ENCODE data around the gene RHBDD3.

RHBDD3 gene

DNA sequence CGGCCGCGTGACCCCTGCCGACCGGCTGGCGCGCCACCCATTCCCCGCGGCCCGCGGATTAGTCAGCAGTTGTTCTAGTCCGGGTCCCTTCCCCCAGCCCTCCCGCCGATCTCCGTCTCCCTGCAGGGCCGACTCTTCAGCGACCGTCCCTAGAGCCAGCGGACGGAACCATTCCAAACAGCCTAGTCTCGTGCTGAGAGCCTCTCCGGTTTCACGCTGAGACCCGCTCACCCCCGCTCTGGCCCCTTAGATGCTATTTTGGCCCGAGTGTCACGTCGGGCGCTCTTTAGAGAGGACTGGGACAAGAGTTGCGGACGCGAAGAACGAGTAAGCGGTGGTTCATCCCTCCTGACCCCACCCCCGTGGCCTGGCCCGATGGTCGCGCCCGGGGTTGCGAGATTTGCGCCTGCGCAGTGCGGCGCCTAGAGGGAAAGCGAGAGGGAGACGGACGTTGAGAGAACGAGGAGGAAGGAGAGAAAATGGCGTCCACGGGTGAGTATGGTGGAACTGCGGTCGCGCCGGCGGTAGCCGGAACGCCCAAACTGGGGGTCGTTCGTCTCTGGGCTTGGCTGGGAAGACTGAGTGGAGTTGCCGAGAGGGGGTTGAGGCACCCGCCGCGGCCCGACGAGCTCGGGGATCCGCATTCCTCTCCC is at the start of gene RHBDD3, which contains the start of gene EWSR1:
TSS of gene RHBDD3 (minus strand) at position 124 of the 653 bp plus-strand sequence. CDS start 2,355 bp downstream, outside the sequence.
TSS of gene EWSR1 (plus strand) at position 411 of the 653 bp plus-strand sequence. CDS start at position 480, 69 bp downstream.
- DNase-seq (ENCODE audit: low spot score): peak; percentile 94

DNA sequence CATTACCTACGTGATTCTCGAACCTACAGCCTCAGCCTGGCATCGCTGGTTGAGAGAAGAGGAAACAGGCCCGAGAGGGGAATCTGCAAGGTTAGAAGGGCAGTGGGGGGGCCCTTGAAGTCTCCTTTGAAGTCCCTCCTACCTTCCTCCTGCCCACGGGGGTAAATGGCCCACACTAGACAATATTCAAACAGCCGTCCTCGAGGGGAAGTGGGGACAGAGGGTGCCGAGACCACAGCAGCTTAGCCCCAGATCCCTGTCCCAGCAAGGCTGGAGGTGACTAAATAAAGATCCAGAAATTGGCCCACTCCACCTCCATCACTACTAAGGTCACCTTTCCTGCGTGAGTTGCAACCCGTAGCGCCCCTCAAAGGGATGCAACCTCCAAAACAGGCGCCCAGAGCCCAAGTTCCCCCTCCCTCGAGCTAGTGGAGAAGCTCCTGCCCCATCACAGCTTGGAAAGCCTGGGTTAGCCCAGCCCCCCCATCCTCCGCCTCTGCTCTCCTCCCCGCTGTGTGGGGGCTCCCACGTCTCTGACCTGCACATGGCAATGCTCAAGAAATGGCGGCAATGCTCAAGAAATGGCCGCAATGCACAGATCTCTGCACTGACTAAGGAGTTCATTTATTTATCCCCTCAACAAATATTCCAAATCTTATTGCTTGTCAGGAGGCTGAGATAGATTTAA is 48.5 kb upstream of the RHBDD3 start:
- no peak for DNase-seq (ENCODE audit: low spot score)

DNA sequence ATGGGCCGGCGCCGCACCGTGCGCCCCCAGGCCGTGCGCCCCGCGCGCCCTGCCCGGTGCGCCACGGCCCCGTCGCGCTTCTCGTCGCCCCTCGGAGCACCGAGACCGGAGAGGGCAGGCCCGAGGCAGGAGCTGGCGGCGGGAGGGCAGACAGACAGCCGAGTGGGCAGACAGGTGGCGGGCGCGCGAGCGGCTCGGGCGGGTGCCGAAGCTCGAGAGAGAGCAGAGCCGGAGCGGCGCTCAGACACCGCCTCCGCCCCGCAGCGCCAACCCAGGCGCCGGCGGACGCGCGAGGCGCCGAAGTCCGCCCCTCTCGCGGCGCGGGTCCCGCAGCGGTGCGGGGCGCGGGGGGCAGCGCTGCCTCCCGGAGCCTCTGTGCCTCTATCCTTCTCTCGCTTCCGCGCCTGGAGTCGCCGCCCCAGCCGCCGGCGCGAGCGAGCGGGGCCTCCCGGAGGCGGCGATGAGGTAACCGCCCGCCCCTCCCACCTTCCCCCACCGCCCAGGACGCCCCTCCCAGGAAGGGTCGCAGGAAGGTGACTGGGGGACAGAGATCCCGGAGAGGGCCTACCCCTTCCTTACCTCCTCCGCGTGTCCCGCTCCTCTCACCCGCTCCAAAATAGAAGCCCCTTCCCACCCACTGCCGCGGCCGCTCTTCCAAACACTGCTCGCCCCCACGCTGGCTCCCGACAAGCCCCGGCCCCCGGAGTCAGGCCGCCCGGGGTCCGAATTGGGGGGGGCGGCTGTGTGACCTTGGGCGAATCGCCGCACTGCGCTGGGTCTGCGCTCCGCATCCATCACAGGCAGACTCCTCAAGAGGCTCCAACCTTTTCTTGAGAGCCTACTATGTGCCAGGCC is 47.7 kb upstream of the RHBDD3 start, which contains the start of gene RASL10A:
TSS of gene RASL10A (minus strand) at position 412 of the 855 bp plus-strand sequence. CDS start 451 bp downstream, outside the sequence.
- DNase-seq (ENCODE audit: low spot score): no peak

DNA sequence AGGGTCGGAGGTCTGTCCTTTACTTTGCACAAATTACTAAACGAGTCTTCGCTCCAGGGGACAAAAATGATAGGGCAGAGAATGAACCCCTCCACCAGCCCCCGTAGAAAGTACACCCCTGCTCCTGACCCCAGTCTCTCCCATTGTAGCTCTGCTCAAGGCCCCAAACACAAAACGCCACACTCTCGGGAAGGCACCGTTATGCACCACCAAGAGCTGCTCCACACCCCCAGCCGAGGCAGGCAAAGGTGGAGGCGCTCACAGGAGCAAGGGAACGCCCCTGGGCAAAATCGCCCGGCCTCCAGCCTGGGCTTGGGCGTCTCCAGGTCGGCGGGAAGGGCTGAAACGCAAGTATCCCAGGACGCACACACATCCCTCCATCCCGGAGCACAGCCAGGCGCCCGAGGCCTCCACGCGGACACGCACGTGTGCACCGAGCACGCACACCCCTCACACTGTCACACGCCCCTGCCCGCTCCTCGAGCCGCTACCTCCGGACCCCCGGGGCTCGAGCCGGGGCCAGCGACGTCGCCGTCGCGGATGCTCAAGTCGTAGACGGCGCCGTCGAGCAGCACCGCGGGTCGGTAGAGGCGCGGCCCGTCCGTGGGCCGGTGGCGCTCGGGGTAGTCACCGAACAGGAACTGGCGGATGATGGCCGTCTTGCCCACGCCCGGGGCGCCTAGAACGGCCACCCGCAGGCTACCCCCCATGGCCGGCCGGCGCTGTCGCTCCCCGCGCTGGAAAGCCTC is 46.9 kb upstream of the RHBDD3 start:
- DNase-seq (ENCODE audit: low spot score): no peak

DNA sequence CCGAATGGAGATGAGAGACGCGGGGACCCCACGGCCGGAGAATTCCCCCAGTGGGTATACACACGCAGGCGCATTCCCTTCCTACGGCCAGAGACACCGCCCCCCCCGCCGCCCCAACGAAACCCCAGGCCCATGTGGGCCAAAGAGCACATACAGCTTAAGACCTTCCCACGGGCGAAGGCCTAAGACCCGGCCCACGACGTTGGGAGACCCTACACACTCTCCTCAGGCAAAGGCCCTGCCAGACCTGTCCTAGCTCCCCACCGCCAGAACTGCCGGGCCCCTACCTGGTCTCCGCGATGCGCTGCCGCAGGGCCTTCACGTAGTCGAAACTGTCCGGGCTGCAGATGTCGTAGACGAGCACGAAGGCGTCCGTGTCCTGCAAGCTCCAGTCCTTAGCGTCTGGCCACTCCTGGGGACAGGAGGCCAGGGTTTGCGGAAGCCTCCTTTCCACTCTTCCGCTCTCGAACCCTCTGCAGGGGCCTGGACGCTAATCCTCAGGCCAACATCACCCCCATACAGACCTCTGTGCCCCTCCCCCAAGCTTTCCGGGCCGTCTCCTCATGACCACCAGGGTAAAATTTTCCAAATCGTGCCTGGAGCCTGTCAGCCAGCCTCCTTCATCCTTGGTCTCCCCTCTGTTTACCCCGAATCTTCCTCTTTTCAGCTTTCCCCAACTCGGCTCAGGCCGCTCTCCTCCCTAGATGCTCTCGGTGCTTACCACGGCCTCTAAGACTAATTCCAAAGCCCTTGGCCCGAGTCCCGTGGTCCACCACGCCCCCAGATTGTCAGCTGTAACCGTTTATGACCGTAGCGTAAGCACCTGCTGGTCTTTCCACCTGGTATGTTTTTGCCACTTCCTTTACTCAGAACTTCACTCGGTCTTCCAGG is 46.0 kb upstream of the RHBDD3 start:
- DNase-seq (ENCODE audit: low spot score): no peak

DNA sequence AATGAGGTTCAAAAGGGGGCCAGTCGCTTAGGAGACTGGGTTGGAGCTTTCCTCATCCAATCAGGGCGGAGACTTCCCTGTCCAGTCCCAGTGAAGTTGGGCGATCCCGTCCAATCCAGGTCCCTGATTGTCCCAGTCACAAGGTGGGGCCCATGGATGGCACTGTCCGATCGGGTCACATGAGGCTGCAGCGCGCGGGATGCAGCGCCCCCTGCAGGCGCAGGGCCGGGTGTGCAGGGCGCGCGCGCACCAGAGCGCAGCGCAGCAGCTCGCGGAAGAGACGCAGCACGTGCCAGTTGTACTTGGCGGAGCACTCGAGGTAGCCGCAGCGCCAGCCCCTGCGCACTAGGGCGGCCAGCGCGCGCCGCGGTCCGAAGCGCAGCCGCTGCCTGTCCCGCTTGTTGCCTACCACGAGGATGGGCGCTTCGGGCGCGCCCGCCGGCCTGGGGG is 45.4 kb upstream of the RHBDD3 start:
- peak; percentile 38 for DNase-seq (ENCODE audit: low spot score)

DNA sequence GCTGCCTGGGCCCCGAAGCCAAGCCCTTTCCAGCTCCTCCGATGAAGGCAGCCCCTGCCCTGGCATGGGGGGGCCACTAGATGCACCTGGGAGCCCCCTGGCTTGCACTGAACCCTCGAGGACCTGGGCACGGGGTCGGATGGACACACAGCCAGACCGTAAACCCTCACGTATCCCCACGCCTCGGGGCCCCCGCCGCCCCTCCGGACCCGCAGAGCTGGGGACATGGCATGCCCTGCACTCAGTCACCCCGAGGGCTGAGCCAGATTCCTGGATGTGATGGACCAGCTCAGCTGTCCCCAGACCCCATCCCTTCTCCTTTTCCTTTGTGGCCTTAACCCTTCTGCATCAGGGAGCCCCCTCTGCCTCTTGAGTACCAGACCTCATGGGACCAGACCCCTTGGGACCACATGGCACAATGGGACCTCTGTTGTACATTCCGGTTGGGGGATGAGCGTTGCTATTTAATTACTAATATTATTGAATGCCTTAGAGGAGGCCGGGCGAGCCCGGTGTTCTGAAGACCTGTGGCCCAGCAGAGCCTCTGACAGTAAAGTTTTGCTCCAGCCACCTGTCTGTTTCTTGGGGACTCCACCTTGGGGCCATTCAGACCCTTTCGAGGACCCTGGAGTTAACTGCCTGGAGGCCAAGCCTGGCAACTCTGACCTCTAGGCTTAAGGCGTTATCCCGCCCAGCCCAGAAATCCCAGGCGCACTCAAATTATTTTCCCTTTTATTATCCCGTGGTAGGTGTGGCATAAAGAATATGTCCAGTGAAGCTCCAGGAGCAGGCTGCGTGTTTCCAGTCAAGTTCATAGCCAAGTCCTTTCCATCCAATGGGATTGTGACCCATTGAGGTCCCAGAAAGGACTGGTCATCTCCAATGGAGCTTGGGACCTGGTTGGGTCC is 44.7 kb upstream of the RHBDD3 start:
- no peak for DNase-seq (ENCODE audit: low spot score)

DNA sequence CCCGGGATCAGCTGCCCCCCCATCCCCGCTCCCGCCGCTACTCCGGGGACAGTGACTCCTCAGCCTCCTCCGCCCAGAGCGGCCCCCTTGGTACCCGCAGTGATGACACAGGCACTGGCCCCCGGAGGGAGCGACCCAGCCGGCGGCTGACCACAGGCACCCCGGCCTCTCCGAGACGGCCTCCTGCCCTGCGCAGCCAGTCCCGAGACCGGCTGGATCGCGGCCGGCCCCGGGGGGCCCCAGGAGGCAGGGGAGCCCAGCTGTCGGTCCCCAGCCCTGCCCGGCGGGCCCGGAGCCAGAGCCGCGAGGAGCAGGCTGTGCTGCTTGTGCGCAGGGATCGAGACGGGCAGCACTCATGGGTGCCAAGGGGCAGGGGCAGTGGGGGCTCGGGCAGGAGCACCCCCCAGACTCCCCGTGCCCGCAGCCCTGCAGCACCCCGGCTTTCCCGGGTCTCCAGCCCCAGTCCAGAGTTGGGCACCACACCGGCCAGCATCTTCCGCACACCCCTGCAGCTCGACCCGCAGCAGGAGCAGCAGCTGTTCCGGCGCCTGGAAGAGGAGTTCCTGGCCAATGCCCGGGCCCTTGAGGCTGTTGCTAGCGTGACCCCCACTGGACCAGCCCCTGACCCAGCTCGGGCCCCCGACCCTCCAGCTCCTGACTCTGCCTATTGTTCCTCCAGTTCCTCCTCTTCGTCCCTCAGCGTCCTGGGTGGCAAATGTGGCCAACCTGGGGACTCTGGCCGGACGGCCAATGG is 43.9 kb upstream of the RHBDD3 start:
- DNase-seq (ENCODE audit: low spot score): no peak

DNA sequence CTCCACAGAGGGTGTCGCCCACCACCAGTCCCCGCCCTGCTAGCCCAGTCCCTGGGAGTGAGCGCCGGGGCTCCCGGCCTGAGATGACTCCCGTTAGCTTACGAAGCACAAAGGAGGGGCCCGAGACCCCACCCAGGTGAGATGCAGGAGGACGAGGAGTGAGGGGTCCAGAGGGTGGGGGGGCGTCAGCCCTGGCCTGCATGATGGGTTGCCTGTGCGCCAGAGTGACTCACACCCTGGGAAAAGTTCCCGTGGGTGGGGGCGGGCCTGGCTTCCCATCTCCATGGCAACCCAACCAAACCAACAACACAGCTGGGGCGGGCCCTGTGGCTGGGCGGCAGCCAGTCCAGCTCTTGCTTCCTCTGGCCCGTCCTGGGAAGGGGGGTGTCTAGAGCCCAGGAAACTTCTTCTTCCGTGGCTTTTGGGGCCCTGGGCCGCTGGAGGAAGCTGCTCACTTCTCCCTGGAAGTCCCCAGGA is 43.1 kb upstream of the RHBDD3 start:
- peak; percentile 93 for DNase-seq (ENCODE audit: low spot score)

DNA sequence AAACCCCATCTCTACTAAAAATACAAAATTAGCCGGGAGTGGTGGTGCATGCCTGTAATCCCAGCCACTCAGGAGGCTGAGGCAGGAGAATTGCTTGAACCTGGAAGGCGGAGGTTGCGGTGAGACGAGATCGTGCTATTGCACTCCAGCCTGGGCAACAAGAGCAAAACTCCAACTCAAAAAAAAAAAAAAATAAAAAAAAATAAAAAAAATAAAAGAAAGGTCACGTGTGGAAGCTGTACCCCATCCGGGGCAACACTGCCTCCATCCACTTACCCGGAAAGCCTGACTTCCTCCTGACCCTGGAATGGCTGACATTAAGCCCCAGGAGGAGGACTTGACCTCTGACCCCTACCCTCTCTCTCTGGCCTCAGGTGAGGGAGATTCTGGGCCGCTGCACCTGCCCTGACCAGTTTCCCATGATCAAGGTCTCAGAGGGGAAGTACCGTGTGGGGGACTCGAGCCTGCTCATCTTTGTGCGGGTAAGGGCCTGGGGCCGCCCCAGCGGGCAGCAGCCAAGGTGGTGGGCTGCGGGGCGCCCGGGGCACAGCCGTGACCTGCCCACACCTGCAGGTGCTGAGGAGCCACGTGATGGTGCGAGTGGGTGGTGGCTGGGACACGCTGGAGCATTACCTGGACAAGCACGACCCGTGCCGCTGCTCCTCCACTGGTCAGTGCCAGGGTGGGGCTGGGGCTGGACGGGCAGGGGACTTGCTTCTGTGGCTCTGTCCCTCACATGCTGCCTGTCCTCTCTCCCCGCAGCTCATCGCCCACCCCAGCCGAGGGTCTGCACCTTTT is 42.5 kb upstream of the RHBDD3 start:
- no peak for DNase-seq (ENCODE audit: low spot score)

DNA sequence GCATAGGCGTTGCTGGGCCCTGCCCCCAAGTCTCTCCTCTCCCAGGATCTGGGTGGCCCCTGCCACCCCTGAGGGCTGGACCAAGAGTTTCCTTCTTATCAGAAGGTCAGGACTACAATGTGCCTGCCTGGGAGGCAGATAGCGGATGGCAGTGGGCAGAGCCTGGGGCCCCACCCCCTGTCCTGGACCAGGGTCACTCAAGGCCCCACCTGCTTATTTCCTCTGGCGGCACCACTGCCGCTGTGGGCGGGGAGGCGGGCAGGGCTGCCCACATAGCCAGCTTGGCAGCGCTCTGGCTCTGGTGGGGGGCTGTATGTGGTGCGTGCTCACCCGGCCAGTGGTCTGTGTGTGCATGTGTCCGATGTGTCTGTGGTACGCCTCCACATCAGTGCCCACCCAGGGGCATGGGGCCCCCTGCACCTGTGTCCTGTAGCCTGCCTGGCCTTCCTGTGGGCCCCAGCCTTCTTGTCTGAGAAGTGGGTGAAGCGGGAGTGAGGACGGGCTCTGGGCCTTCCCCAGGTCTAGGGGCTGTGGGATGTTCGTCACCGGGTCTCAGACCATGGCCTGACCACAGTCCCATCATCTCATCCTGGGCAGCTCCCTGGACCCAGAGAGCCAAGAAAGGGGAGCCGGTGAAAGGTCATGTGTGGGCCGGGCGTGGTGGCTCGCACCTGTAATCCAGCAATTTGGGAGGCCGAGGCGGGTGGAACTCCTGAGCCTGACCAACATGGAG is 41.7 kb upstream of the RHBDD3 start:
- no peak for DNase-seq (ENCODE audit: low spot score)

DNA sequence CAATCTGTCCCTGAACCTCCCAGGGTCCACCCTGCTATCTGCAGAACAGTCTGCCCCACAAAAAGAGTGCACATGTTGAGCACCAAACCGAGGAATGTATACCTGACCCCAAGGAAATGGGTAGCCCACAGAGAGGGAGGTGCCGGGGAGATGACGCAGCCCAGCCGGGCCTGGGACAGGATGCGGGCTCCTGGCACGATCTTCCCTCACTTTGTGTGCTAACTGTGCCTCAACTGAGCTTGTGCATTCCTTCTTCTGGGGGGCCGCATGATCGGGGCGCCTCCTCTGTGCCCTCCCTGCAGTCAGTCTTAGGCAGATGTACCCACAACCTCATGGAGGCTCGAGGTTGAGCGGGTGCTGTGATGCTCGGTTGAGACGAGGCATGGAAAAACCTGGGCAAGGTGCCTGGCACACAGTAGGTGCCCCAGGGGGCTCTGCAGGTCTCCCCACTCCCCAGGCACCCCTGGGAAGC is 41.0 kb upstream of the RHBDD3 start:
- DNase-seq (ENCODE audit: low spot score): no peak

DNA sequence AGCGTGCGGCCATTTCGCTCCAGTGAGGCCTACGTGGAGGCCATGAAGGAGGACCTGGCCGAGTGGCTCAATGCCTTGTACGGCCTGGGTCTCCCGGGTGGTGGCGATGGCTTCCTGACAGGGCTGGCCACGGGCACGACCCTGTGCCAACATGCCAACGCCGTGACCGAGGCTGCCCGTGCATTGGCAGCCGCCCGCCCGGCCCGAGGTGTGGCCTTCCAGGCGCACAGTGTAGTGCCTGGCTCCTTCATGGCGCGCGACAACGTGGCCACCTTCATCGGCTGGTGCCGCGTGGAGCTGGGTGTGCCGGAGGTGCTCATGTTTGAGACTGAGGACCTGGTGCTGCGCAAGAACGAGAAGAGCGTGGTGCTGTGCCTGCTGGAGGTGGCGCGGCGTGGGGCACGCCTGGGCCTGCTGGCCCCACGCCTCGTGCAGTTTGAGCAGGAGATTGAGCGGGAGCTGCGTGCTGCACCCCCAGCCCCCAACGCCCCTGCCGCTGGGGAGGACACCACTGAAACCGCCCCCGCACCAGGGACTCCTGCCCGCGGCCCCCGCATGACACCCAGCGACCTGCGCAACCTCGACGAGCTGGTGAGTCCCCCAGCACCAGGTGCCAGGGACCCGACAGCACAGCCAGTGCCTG is 40.5 kb upstream of the RHBDD3 start:
- no peak for DNase-seq (ENCODE audit: low spot score)

DNA sequence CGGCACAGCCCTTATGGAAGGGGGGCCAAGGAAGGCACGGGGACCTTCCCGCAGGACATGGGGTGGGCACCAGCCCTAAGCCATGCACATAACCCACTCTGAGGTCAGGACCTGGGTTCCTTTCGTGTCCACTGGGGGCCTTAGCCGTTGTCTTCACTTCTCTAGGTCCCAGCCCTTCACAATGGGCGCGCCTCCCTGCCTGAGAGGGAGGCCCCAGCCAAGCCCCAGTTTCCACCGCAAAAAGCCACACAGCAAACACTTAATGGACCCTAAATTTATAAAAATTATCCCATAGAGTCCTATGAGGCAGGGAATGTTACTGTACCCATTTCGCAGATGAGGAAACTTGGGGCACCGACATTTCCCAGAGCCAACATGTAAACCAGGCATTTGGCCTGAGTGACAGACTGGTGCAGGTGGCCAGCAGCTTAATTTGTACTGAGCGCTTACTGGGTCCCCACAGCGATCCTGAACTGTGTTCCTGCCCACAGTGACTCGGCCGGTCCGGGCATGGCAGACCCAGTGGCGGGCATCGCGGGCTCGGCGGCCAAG is 39.9 kb upstream of the RHBDD3 start:
- no peak for DNase-seq (ENCODE audit: low spot score)

DNA sequence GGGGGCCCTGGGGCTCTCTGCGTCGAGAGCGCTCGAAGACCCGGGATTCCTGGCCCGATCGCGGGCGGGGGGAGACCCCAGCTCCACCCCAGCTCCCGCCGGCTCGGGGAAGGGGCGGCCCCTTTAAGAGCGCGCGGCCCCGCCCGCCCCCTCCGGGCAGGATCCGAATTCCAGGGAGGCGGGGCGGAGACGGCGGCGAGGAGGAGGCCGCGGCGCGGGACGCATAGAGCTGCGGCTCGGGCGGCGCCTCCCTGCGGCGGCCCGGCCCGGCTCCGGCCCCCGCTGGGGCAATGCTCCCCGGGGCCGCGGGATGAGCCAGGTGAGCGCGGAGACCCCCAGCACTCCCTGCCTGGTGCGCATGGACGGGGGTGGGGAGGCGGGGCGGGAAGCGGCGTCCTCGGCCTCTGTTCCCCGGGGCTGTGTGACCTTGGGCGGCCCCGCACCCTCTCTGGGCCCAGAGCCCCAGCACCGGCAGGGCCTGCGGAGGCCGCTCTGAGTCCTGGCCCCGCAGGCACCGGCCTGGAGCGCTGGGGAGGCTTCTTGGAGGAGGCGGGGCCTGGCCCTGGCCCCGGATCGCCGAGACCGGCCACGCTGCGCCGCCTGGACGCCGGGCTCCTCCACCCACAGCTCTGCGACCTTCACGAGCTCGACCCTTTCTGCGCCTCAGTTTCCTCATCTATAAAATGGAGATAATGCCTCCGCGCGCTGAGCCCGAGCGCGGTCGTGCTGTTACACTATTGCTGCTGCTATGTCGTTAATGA is 39.2 kb upstream of the RHBDD3 start:
- peak; percentile 59 for DNase-seq (ENCODE audit: low spot score)
